GM19035 (cell line): Measurements from ENCODE around the gene DHDH.
A peak's percentile ranks its signal among the peaks of the same experiment; 100 is the strongest.

Experiments used
- ATAC-seq: cut with Tn5 transposase; IDR thresholded peaks from one replicate; pipeline ENCODE4 v1.9.1; 2021; ENCODE audit not compliant: unreplicated experiment

DHDH gene

DNA sequence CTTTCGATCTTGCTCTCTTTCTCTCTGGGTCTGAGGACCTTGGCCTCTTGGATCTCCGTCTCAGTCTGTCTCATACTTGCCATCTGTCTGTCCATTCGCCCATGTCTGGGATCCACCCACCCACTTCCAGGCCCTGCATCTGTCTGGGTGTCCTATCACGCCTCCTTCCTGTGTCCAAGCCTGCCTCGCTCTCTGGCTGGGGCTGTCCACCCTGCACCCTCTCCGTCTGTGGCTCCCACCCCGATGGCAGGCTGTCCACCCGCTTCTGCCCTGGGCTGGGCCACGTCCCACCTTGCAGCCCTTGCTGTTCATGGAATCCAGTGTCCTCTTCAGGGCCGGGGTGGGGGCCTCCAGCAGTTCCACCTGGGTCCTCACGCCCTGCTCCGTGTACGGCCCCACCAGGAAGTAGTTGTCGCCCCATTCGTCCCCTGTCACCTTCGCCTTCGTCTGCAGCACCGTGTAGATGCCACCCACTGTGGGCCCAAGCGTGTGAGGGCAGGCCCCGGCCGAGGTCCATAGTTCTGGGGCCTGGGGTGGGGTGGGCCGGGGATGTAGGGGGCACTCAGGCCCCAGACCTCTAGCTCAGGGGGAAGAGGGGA lies 57.6 kb downstream of the DHDH start:
- ATAC-seq: no peak

DNA sequence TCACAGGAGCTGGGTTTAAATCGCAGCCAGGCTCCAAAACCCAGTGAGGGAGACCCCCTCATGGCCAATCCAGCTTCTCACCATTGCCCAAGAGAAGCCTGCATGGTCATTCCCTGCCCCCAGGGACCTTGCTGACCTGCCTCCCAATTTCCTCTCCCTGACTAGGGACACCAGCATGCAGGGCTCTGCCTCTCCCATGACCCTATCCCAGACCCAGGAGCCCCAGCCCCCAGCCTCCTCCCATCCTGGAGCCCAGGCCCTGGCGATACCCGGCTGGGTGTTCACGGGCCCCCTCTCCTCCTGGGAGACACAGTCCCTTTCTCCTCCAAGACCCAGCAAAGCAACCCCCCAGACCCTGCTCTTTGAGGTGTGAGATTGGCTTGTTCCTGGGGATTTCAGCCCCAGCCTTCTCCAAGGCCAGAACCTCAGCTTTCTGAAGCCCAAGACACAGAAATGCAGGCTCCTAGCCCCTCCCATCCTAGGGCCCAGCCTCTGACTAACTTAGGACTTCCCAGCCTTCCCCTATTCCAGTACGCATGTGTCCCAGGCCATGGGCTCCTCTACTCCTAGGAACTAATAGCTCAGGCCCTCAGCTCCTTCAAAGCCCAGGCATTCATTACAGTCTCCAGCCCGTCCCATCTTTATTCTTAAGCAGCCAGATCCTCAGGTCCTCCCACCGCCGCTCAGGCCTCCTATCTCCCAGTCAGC lies 58.5 kb downstream of the DHDH start:
- ATAC-seq: no peak

DNA sequence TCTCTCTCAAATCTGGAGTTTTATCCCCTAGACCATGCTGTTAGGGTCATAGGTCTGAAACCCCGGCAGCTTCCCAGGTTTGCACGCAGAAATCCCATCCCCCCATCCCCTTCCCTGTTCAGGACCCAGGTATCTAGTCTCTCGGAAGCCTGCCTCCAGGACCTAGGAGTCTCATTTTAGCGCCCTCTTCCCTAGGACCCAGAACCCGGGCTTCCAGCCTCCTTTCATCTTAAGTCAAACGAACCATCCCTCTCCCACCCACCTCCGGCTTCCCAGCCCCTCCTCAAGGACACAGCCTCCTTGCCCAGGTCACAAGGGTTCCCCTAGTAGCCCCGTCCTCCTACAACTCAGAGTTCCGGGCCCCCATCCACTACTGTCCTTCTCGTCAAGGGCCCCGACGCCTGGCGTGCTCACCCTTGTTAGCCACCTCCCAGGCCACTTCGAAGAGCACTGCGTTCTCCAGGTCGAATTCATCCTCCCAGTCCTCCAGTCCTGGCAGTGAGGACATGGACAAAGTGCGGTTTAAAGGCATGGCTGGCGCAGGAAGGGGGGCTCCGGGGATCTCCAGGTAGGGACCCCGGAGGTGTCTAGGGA lies 59.2 kb downstream of the DHDH start:
- peak; percentile 3 for ATAC-seq

- peak; percentile 82 for ATAC-seq
Observed at GRCh38 chr19:48993175-48994034, 59.9 kb downstream of the DHDH start, which contains the start of the genes GYS1 and RUVBL2. Gene GYS1, minus strand, starts transcription at chr19:48993309. Its CDS starts 197 bp downstream, at chr19:48993112. Gene RUVBL2, plus strand, starts transcription at chr19:48993887. Its CDS starts 25 bp downstream, at chr19:48993912.

- ATAC-seq: no peak
Observed at GRCh38 chr19:48994035-48994386, 60.5 kb downstream of the DHDH start.
